Thymus (tissue), 11 donors: ENCODE results near the gene TBX1. TPM values are rescaled to one million over a fixed set of nuclear protein-coding genes. Genes with fewer than 3 reads are reported as not detected.
A peak's percentile ranks its signal among the peaks of the same experiment; 100 is the strongest.
"Not testable (repeated sequence)": the region's sequence is repeated elsewhere in the genome, so short reads cannot be mapped to it uniquely, and the experiment has no call there.

Source experiments
- DNase-seq, 9 donors: peaks; one replicate each; pipeline ENCODE4 v3.0.0-alpha.2; 2013; ENCODE audit warnings: low spot score in 9 of 9, low read depth in 6 of 9, missing footprints in 1 of 9
- H3K27ac ChIP-seq, 2 donors: one replicate each; pipeline ENCODE4 v1.5.1; 2013; ENCODE audit warnings: control low read depth in 1 of 2, low read depth in 1 of 2, low read length in 1 of 2, mild to moderate bottlenecking in 1 of 2, moderate library complexity in 1 of 2
- H3K27me3 ChIP-seq, 2 donors: one replicate each; pipeline ENCODE4 v1.5.1; 2013; ENCODE audit warnings: low read length in 1 of 2; ENCODE audit not compliant: control insufficient read depth in 2 of 2, insufficient read depth in 1 of 2
- H3K36me3 ChIP-seq, 2 donors: one replicate each; pipeline ENCODE4 v1.5.1; 2013; ENCODE audit warnings: low read length in 1 of 2, mild to moderate bottlenecking in 1 of 2, moderate library complexity in 1 of 2; ENCODE audit not compliant: control insufficient read depth in 2 of 2, insufficient read depth in 2 of 2
- H3K4me1 ChIP-seq, 2 donors: one replicate each; pipeline ENCODE4 v1.5.1; 2013; ENCODE audit warnings: low read length in 2 of 2; ENCODE audit not compliant: control insufficient read depth in 2 of 2, insufficient read depth in 2 of 2
- H3K4me3 ChIP-seq, 2 donors: one replicate each; pipeline ENCODE4 v1.5.1; 2013; ENCODE audit warnings: low read length in 2 of 2, control low read depth in 1 of 2, mild to moderate bottlenecking in 1 of 2
- H3K9me3 ChIP-seq, 2 donors: one replicate each; pipeline ENCODE4 v1.5.1; 2013; ENCODE audit warnings: low read length in 1 of 2, mild to moderate bottlenecking in 1 of 2; ENCODE audit not compliant: control insufficient read depth in 2 of 2, insufficient read depth in 1 of 2
- WGBS: extraction: QIAGEN DNeasy Blood & Tissue Kit; methylation state at CpG from one replicate; pipeline ENCODE4 v1.1.7; 2013; 5-methylcytosine and 5-hydroxymethylcytosine counted together
- polyA plus RNA-seq: library from polyadenylated mRNA; stranded (reverse); fragments of 200-250 nt; gene quantifications from one replicate; pipeline ENCODE4 v1.2.3, GENCODE V29; 2013
- total RNA-seq: library from RNA; stranded (reverse); fragments of 120-200 nt; gene quantifications from one replicate; pipeline ENCODE4 v1.2.4, GENCODE V29; 2013
- donor health status: healthy.

TBX1 gene
- total and polyA plus RNA-seq, 2 donors: 0.05 to 0.96 TPM

DNA sequence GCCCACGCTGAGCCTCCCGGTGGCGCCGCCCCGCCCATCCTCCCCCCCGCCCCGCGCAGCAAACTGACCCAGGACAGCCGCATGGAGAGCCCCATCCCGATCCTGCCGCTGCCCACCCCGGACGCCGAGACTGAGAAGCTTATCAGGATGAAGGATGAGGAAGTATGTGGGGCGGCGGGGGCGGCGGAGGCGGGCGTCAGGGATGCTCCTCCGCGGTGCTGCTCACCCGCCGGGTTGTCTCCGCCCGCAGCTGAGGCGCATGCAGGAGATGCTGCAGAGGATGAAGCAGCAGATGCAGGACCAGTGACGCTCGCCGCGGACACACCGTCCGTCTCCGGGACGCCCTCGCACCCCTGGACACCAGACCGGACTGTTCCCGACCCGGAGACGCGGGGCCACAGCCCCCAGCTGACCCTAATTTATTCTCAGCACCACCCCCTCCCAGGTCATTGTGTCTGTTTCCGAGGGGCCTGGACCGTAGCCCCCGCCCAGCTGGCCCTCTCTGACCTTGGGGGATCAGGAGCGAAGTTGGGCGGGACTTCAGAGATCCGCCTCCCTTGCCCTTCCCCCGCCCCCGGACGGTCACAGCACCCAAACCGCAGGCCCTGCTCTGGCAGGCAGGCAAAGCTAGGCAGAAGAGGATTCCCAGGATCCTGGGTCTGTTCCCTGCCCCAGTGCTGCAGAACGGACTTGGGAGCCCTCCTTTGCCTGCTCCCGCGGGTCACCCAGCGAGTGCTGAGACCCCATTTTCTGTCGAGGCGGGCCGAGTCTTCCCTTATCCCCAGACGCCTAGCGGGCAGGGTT lies 38.2 kb upstream of the TBX1 start:
- Histone ChIP-seq H3K9me3 (peaks cover 0 to 9% of the 10 kb centered on the region in 2 donors), H3K27me3 (peaks cover 61 to 93% of the 10 kb centered on the region in 2 donors), H3K4me1 (peaks cover 11 to 33% of the 10 kb centered on the region in 2 donors), H3K36me3 (no peaks in the 10 kb centered on the region), H3K4me3 (no peak overlapping the region), H3K27ac (no peak overlapping the region)
- WGBS: 92% methylated on average over 60 of the region's 60 CpGs
- DNase-seq: no peak

DNA sequence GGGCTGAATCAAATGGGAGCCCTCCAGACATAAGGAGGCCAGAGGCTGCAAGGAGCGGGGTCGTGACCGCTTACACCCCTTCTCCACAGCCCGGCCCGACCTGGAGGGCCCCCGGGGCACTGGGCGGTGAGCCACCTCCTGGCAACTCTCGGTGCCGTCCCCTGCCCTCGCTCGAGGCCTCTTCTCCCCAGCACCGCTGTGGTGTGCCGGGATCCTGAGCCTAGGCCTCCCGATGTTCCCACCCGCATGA lies 37.7 kb upstream of the TBX1 start:
- H3K27ac ChIP-seq: no peak overlapping the region
- H3K36me3 ChIP-seq: no peaks in the 10 kb centered on the region
- H3K4me3 ChIP-seq: no peak overlapping the region
- 35% methylated on average over 15 of the region's 15 CpGs for WGBS
- DNase-seq: no peak
- peaks cover 8 to 28% of the 10 kb centered on the region in 2 donors for H3K4me1 ChIP-seq
- peaks cover 0 to 7% of the 10 kb centered on the region in 2 donors for H3K9me3 ChIP-seq
- H3K27me3 ChIP-seq: peaks cover 57 to 94% of the 10 kb centered on the region in 2 donors

DNA sequence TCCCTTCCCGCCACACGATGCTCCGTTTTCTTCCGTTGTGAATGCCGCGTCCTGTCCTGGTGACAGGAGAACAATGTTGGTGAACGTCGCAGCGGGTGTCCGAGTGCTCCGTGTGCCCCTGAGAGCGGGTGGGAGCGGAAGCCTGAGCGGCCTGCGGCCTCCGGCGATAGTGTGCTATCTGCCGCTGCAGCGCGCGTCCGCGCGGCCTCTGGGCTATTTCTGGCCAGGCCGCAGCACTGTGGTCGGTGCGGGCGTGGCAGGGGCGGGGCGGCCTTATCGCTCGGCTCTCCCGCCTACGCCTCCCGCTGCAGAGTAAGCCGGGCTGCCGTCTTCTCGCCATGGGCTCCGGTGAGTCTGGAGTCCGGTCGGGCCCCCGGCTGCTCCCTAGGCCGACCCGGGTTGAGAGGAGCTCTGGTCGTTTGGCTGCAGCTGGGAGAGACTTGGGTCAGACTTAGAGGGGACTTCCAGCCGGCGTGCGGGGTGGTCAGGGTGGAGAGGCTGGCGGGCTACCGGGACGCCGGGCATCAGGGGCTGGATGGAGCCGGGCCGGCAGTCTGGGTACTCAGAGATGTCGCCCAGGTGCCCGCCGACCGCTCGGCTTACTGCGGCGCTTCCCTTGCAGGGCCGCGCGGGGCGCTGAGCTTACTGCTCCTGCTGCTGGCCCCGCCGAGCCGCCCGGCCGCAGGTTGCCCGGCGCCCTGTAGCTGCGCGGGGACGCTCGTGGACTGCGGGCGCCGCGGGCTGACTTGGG lies 37.2 kb upstream of the TBX1 start, which contains the start of gene GP1BB:
GP1BB (plus strand) TSS at position 308 of the 751 bp plus-strand sequence; CDS start at position 339, 31 bp downstream.
- peaks cover 55 to 97% of the 10 kb centered on the region in 2 donors for H3K27me3 ChIP-seq
- DNase-seq: peak in 1 of 9 donors; percentile 38
- peak within 1 kb of the TSS in 1 of 2 donors; percentile 35 for H3K4me3 ChIP-seq
- WGBS: 7% methylated on average over 80 of the region's 80 CpGs
- no peak within 1 kb of the TSS for H3K27ac ChIP-seq
- no peaks in the 10 kb centered on the region for H3K36me3 ChIP-seq
- H3K9me3 ChIP-seq: peaks cover 0 to 7% of the 10 kb centered on the region in 2 donors
- peaks cover 8 to 26% of the 10 kb centered on the region in 2 donors for H3K4me1 ChIP-seq

DNA sequence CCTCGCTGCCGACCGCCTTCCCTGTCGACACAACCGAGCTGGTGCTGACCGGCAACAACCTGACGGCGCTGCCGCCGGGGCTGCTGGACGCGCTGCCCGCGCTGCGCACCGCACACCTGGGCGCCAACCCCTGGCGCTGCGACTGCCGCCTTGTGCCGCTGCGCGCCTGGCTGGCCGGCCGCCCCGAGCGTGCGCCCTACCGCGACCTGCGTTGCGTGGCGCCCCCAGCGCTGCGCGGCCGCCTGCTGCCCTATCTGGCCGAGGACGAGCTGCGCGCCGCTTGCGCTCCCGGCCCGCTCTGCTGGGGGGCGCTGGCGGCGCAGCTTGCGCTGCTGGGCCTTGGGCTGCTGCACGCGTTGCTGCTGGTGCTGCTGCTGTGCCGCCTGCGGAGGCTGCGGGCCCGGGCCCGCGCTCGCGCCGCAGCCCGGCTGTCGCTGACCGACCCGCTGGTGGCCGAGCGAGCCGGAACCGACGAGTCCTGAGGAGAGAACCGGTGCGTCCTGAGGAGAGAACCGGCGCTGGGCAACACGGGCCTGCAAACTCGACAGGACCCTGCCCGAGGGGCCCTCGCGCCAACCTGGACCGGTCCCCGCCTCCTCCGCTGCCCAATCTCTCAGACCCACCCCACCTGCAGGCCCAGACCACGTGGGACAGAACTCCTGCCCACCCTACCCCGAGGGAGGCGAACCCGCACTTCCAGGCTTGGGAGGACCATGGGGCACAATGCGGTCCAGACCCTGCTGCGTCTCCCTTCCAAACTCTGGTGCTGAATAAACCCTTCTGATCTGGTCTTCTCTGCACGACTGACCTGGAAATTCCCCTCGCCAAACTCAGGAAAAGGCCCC lies 36.4 kb upstream of the TBX1 start:
- Histone ChIP-seq H3K4me3 (peak overlapping the region in 1 of 2 donors; percentile 35), H3K9me3 (peaks cover 0 to 7% of the 10 kb centered on the region in 2 donors), H3K4me1 (peaks cover 2 to 23% of the 10 kb centered on the region in 2 donors), H3K36me3 (no peaks in the 10 kb centered on the region), H3K27me3 (peaks cover 51 to 96% of the 10 kb centered on the region in 2 donors), H3K27ac (no peak overlapping the region)
- WGBS: 10% methylated on average over 89 of the region's 89 CpGs
- DNase-seq: peak in 1 of 9 donors; percentile 35

DNA sequence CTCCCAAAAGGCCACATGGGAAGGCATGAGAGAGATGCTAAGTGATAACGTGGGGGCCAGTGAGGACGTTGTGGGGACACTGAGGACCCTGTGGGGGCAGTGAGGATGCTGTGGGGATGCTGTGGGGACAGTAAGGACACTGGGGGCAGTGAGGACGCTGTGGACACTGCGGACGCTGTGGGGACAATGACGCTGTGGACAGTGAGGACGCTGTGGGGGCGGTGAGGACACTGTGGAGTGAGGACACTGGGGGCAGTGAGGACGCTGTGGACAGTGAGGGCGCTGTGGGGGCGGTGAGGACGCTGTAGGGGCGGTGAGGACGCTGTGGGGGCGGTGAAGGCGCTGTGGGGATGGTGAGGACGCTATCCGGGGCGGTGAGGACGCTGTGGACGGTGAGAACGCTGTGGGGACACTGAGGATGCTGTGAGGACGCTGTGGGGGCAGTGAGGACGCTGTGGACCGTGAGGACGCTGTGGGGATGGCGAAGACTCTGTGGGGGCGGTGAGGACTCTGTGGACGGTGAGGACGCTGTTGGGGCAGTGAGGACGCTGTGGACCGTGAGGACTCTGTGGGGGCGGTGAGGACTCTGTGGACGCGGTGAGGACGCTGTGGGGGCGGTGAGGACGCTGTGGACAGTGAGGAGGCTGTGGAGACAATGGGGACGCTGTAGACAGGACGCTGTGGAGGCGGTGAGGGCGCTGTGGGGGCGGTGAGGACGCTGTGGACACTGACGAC lies 35.5 kb upstream of the TBX1 start:
- Histone ChIP-seq H3K4me3 (no peak overlapping the region), H3K9me3 (peaks cover 0 to 7% of the 10 kb centered on the region in 2 donors), H3K4me1 (peaks cover 0 to 21% of the 10 kb centered on the region in 2 donors), H3K36me3 (no peaks in the 10 kb centered on the region), H3K27me3 (peaks cover 44 to 95% of the 10 kb centered on the region in 2 donors), H3K27ac (no peak overlapping the region)
- DNase-seq: no peak
- WGBS: 83% methylated on average over 45 of the region's 45 CpGs

DNA sequence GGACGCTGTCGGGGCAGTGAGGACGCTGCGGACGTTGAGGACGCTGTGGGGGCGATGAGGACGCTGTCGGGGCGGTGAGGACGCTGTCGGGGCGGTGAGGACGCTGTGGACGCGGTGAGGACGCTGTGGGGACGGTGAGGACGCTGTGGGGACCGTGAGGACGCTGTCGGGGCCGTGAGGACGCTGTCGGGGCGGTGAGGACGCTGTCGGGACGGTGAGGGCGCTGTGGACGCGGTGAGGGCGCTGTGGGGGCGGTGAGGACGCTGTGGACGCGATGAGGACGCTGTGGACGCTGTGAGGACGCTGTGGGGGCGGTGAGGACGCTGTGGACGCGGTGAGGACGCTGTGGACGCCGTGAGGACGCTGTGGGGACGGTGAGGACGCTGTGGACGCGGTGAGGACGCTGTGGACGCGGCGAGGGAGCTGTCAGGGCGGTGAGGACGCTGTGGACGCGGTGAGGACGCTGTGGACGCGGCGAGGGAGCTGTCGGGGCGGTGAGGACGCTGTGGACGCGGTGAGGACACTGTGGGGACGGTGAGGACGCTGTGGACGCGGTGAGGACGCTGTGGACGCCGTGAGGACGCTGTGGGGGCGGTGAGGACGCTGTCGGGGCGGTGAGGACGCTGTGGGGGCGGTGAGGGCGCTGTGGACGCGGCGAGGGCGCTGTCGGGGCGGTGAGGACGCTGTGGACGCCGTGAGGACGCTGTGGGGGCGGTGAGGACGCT lies 34.4 kb upstream of the TBX1 start:
- H3K9me3 ChIP-seq, H3K4me3 ChIP-seq, H3K36me3 ChIP-seq, DNase-seq, H3K27ac ChIP-seq: not testable (repeated sequence)
- Histone ChIP-seq H3K4me1 (peaks cover 3 to 31% of the 10 kb centered on the region in 2 donors), H3K27me3 (peaks cover 42 to 87% of the 10 kb centered on the region in 2 donors)
- WGBS: 88% methylated on average over 96 of the region's 96 CpGs

DNA sequence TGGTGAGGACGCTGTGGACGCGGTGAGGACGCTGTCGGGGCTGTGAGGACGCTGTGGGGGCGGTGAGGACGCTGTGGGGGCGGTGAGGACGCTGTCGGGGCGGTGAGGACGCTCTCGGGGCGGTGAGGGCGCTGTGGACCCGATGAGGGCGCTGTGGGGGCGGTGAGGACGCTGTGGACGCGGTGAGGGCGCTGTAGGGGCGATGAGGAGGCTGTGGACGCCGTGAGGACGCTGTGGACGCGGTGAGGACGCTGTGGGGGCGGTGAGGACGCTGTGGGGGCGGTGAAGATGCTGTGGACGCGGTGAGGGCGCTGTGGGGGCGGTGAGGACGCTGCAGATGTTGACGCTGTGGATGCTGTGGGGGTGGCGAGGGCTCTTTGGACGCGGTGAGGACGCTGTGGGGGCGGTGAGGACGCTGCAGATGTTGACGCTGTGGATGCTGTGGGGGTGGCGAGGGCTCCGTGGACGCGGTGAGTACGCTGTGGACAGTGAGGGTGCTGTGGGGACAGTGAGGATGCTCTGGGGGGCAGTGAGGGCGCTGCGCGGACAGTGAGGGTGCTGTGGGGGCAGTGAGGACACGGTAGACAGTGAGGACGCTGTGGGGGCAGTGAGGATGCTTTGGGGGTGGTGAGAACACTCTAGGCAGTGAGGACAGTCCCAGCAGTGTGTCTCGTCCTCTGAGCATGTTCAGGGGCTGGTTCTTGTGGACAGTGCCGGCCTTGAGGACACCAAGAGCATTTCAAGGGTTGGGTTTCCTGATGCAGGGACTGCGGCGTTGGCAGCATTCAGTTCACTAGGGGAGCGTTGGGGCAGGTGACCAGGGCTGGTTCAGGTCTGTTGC lies 33.0 kb upstream of the TBX1 start:
- peaks cover 33 to 78% of the 10 kb centered on the region in 2 donors for H3K27me3 ChIP-seq
- WGBS: 74% methylated on average over 61 of the region's 61 CpGs
- DNase-seq: no peak
- H3K4me3 ChIP-seq: no peak overlapping the region
- peaks cover 3 to 25% of the 10 kb centered on the region in 2 donors for H3K4me1 ChIP-seq
- no peaks in the 10 kb centered on the region for H3K9me3 ChIP-seq
- no peaks in the 10 kb centered on the region for H3K36me3 ChIP-seq
- no peak overlapping the region for H3K27ac ChIP-seq
